ENCODE results near the gene CENPS.
"Not testable (repeated sequence)": the region's sequence is repeated elsewhere in the genome, so short reads cannot be mapped to it uniquely, and the experiment has no call there.

Gene CENPS

GRCh38 chr1:10456048-10456447 is 25.8 kb downstream of the CENPS start:
- DNase-seq: no peak

DNA sequence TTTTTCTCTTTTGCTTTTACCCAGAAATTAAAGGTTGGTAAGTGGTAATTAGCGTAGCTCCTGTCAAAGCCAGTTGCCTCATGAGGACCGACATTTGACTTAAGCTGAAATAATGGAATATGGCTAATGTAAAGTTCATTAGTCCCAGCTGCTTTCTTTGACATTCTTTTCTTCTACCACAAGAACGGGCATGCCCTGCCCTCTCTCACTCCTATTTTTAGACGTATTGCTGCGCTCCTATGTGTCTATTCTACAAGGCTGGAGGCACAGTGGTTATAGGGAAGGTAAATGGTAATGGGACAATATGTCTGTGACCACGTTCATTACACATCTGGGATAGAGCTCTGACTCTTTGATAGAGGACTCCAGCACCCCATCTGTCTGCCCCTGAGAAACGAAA is 26.4 kb downstream of the CENPS start:
- no peak for DNase-seq

GRCh38 chr1:10457462-10457861 is 27.2 kb downstream of the CENPS start:
- DNase-seq: not testable (repeated sequence)

GRCh38 chr1:10457875-10458274 is 27.6 kb downstream of the CENPS start:
- no peak for DNase-seq

DNA sequence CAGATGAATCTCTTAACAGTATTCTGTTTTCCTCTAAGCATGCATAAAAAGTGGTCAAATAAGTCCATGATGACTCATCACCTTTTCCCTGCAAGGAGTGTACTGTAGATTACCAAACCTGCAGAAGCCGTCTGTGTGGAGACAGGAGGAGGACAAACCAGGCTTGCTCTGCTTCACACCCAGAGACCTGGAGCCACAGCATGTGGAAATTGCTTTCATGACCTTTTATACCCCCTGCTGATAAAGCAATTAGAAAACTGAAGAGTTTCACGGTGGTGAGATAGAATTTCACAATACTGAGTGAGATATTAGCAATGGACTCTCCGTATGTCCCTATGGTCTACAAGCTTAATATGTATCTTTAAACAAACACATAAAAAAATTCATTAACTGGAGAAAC is 29.0 kb downstream of the CENPS start:
- DNase-seq: no peak

DNA sequence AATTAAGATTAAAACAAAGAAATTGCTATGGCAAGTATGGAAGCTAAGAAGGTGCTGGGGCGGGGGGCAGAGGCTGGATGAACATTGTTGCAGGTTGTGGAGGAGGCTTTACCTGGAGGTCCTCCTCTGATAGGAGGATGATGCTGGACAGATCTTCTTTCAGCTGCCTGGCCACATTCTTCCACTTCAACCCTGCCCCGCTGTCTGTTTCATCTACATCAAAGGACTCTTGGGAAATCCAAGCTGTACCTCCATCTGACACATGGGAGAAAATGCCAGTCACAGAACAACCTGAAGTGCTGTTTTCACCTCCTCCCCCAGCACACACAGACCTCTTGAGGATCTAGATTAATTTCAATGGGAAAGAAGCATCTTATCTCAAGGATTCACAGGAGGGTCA is 36.8 kb downstream of the CENPS start:
- no peak for DNase-seq

- no peak for DNase-seq
Observed at GRCh38 chr1:10470043-10470442, 39.8 kb downstream of the CENPS start.

DNA sequence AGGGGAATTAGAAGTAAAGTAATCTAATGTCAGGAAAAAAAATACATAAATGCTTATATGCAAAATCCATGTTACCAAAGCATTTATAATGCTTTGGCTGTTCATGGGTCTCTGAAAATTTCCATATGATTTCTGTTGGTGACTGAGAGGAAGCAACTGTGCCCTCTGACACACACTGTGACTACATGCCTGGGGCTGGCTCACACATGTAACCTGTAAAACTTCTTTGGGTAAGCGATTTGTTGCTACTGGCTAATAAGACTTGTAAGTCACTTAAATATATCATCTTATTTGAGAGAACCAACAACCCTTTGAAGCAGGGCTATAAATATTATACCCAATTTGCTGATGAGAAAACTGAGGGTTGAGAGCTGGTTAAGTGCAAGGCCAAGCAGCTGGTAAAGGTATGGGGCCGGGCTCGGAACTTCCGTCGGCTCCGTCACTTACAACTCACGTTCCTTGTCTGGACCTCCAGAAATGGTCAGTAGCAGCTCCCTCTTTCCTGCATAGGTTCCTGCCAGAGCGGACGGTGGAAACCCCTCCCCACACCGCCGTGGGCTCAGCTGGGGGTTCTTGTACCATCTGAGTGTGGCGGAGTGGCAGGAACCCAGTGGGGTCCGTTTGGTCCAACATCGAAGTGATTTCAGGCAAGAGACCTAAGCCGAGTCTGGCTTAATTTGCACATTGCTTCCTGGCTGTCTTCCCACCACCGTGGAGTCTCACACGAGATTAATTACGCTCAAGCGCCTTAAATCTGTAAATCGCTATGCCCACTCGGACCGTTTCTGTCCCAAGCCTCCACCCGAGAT is 41.4 kb downstream of the CENPS start:
- no peak for DNase-seq

- DNase-seq: peak; percentile 91
Observed at GRCh38 chr1:10472220-10473144, 42.2 kb downstream of the CENPS start, which contains the start of gene DFFA. TSS of gene DFFA (minus strand) at chr1:10472529. CDS start at chr1:10472458, 71 bp downstream.

- no peak for DNase-seq
Observed at GRCh38 chr1:10473145-10473765, 43.0 kb downstream of the CENPS start.

DNA sequence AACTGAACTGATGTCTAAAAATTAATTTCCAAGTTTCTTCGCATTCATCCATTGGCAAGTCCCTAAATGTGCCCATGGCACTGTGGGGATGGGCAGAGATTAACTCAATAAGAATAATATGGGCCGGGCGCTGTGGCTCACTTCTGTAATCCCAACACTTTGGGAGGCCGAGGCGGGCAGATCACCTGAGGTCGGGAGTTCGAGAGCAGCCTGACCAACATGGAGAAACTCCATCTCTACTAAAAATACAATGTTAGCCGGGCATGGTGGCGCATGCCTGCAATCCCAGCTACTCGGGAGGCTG is 44.0 kb downstream of the CENPS start:
- not testable (repeated sequence) for DNase-seq

DNA sequence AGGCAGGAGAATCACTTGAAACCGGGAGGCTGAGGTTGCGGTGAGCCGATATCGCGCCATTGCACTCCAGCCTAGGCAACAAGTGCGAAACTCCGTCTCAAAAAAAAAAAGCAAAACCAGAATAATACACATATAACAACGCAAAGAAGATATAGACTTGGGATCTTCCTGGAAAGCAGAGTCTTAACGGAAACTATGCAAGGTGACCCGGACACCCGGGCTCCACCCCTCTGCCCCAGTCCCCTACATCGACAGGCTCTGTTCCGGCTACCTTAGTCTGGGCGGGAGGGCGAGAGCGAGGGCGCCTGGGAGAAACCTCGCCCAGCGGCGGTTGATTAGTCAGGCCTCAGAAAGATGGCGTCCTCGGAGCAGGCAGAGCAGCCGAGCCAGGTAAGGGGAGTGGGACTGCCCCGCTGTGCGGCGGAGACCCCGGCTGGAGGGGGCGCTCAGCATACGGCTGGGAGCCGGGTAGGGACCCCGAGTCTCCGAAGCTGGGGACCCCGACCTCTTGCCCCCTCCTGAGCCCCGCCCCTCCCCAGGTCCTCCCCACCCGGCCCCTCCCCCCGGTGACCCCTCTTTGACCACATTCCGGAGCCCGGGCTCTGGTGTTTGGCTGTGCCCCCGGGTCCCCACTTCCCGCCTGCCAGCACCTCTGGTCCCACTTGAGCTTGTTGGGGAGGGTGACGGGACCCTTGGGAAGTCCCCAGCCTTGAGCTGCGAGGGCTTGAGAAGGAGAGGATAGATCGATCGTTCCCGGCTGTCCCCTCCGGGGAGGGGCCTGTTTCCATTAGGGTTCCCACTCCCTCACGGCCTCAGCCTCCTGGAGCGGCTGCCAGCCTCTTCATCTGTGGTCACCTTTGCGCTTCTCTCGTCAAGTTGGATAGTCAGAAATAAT is 44.6 kb downstream of the CENPS start, which contains the start of gene PEX14:
Gene PEX14, plus strand, starts transcription at position 338 of the 895 bp plus-strand sequence. Its CDS starts 17 bp downstream, at position 355.
- DNase-seq: peak; percentile 82

DNA sequence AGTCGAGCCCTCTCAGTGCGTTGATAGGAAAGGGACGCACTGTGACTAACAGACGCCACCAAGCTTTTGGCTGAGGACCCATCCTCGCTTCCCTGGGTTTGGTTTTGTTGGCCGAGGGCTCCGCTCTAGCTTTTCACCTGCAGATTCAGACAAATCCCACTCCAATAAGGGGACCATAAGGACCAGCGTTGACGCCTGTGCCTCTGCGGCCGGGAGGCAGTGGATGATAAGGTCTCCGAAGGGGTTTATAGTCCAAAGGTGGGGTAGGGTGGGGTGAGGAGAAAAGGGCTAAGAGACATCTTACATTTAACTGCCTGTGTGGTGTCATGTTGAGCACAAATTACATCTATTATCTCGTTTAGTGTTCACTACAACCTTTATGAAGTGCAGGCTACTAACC is 45.3 kb downstream of the CENPS start:
- no peak for DNase-seq

DNA sequence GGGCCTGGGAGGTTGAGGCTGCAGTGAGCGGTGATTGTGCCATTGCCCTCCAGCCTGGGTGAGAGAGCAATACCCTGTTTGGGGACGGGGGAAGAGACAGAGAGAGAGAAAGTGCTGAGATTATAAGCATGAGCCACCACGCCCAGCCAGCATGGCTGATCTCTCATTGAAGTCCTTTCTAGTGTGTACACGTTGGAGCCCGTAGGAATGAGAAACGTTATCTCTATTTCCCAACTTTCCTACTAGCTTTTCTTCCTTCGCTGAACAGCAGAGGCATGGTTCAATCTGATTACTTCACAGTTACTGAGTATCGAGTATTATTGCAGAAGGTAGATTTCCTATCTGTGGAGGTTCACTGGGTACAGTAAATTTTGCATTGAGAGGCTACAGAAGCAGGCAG is 49.1 kb downstream of the CENPS start:
- no peak for DNase-seq

GRCh38 chr1:10480614-10481013 is 50.4 kb downstream of the CENPS start:
- no peak for DNase-seq

GRCh38 chr1:10484521-10484920 is 54.3 kb downstream of the CENPS start:
- no peak for DNase-seq

DNA sequence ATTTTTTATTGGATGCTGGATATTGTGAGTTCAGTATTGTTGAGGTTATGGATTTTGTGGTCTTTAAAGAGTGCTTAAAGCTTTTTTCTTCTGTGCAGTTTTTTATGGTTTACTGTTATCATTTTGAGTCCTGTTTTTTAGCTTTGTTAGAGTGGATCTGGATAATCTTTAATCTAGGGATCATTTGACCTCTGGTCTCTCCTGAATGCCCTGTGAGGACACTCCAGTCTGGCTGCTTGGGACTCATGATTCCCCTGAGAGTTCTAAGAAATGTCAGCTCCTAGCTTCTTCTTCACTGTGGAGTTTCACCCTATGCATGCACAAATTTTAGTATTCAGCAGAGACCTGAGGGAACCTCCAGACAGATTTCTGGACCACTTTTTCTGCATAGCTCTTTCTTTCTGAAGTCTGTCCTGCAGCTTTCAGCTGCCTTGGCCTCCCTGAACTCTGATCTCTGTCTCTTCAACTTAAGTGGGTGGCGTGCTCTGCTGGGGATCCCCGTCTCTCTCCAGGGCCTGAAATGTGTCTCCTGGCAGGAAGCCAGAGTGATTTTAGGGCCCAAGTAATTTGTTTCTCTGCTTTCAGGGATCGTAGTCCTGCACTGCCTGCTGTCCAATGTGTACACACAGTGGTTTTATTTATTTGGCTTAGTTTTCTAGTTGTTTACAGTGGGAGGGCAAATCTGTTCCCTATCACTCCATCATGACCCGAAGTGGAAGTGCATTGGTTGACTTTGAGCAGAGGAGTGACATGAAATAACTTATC is 59.2 kb downstream of the CENPS start:
- DNase-seq: no peak

- no peak for DNase-seq
Observed at GRCh38 chr1:10490286-10490970, 60.2 kb downstream of the CENPS start.
